ENCODE data around the gene NOPCHAP1.
"Not testable (repeated sequence)": the region's sequence is repeated elsewhere in the genome, so short reads cannot be mapped to it uniquely, and the experiment has no call there.

The NOPCHAP1 gene

GRCh38 chr12:104986022-104986941 is at the start of gene NOPCHAP1:
NOPCHAP1 (plus strand) TSS chr12:104986316; CDS start chr12:104986353, 37 bp downstream.
- peak; percentile 97 for DNase-seq

- DNase-seq, result no peak
These were observed 47.7 kb upstream of the NOPCHAP1 start for GRCh38 chr12:104938371-104938770.

- DNase-seq, result no peak
These were observed 47.0 kb upstream of the NOPCHAP1 start for GRCh38 chr12:104939089-104939488.

- no peak for DNase-seq
These were observed 44.7 kb upstream of the NOPCHAP1 start for GRCh38 chr12:104941454-104941853.

- peak; percentile 21 for DNase-seq
These were observed 44.0 kb upstream of the NOPCHAP1 start for GRCh38 chr12:104942075-104942474.

GRCh38 chr12:104943401-104943800 is 42.7 kb upstream of the NOPCHAP1 start:
- not testable (repeated sequence) for DNase-seq

GRCh38 chr12:104944252-104944651 is 41.9 kb upstream of the NOPCHAP1 start:
- DNase-seq, result no peak

- DNase-seq, result not testable (repeated sequence)
These were observed 37.4 kb upstream of the NOPCHAP1 start for GRCh38 chr12:104948716-104949115.

GRCh38 chr12:104951759-104952509 is 34.2 kb upstream of the NOPCHAP1 start:
- DNase-seq, result no peak

- DNase-seq, result no peak
These were observed 33.3 kb upstream of the NOPCHAP1 start for GRCh38 chr12:104952816-104953215.

- DNase-seq, result no peak
These were observed 32.8 kb upstream of the NOPCHAP1 start for GRCh38 chr12:104953323-104953722.

GRCh38 chr12:104955703-104956102 is 30.4 kb upstream of the NOPCHAP1 start:
- no peak for DNase-seq

- DNase-seq, result no peak
These were observed 29.0 kb upstream of the NOPCHAP1 start for GRCh38 chr12:104956870-104957718.

- DNase-seq, result peak; percentile 86
These were observed 28.5 kb upstream of the NOPCHAP1 start for GRCh38 chr12:104957719-104958000.

- peak; percentile 96 for DNase-seq
These were observed 27.9 kb upstream of the NOPCHAP1 start, which contains the start of gene SLC41A2 for GRCh38 chr12:104958001-104958804. SLC41A2 (minus strand) TSS chr12:104958290; CDS start chr12:104928527, 29,763 bp downstream.

GRCh38 chr12:104958805-104959334 is 27.2 kb upstream of the NOPCHAP1 start:
- DNase-seq, result peak; percentile 79

GRCh38 chr12:104959335-104959841 is 26.7 kb upstream of the NOPCHAP1 start:
- DNase-seq, result peak; percentile 81

- no peak for DNase-seq
These were observed 25.7 kb upstream of the NOPCHAP1 start for GRCh38 chr12:104960464-104960863.

GRCh38 chr12:104963757-104964156 is 22.4 kb upstream of the NOPCHAP1 start:
- DNase-seq, result no peak

- DNase-seq, result peak; percentile 36
These were observed 21.8 kb upstream of the NOPCHAP1 start for GRCh38 chr12:104964167-104964855.

GRCh38 chr12:104964856-104965205 is 21.3 kb upstream of the NOPCHAP1 start:
- no peak for DNase-seq

Data from DMS53 (cell line).